Measurements from ENCODE around the gene SMARCA2. TPM values are rescaled to one million over a fixed set of nuclear protein-coding genes. Genes with fewer than 3 reads are reported as not detected.

SMARCA2 gene
- 40.0 and 55.3 TPM in 2 replicates for total RNA-seq

DNA sequence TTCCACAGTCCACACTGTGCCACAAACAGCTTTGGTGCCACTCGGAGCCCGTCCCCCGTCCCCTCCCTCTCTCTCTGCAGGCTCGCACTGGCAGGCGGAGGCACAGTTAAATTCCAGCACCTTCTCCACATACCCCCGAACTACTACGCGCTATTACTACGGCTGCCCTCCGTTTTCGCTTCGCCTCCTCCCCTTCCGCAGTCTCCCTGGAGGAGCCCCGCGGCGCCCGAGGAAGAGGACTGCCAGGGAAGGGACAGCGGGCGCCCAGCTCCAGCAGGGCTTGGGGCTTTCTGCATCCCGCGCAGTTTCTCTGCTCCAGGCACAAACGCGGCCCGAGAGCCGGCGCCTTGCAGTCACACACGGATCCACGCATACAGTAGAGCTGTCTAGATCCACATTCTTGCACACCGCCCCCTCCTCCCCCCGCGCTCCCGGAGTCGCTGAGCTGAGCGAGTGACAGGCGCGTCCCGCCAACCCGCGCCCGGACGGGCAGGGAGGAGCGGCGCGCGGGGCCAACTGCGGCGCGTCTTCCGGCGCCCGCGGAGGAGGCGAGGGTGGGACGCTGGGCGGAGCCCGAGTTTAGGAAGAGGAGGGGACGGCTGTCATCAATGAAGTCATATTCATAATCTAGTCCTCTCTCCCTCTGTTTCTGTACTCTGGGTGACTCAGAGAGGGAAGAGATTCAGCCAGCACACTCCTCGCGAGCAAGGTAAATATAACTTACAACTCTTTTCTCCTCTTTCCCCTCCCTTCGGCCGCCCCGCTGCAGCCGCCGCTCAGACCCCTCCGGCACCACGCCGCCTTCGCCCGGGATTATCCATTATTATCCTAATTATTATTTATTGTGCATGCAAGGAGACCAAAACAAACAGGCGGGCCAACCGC lies at the start of gene SMARCA2:
SMARCA2 (plus strand) TSS at position 652 of the 885 bp plus-strand sequence. CDS start 13,676 bp downstream, outside the sequence.

Small RNA genes within 50 kb of the gene (small RNA-seq; reads per million reads assigned to genes)
- gene RN7SL592P (ENCODE audit: low replicate concordance) (not detected), gene RNU2-25P (ENCODE audit: low replicate concordance) (2.8 reads per million, percentile 77 among the genes with 10 or more reads in this experiment)
